Neural crest cell (in vitro differentiated cells): ENCODE measurements around the gene CEP95. TPM values are rescaled to one million over a fixed set of nuclear protein-coding genes. Genes with fewer than 3 reads are reported as not detected.

Experiments used
- DNase-seq: peaks from one replicate; pipeline ENCODE4 v3.0.0; 2021; ENCODE audit warnings: low read depth, mixed read lengths, low spot score
- H3K27ac Mint-ChIP-seq: one replicate; pipeline ENCODE4 v1.8.0; 2021; ENCODE audit warnings: mild to moderate bottlenecking, mixed read lengths; ENCODE audit not compliant: unreplicated experiment
- H3K27me3 Mint-ChIP-seq: 2 replicates; pipeline ENCODE4 v1.8.0; 2021; ENCODE audit warnings: low read depth, mild to moderate bottlenecking, mixed read lengths
- H3K36me3 Mint-ChIP-seq: 2 replicates; pipeline ENCODE4 v1.8.0; 2021; ENCODE audit warnings: low read depth, mild to moderate bottlenecking, mixed read lengths
- H3K4me1 Mint-ChIP-seq: 2 replicates; pipeline ENCODE4 v1.8.0; 2021; ENCODE audit warnings: mixed read lengths
- H3K4me3 Mint-ChIP-seq: one replicate; pipeline ENCODE4 v1.8.0; 2021; ENCODE audit warnings: mild to moderate bottlenecking, mixed read lengths
- H3K9me3 Mint-ChIP-seq: 2 replicates; pipeline ENCODE4 v1.8.0; 2021; ENCODE audit warnings: mixed read lengths
- CTCF ChIP-seq: fragments of 200-600 bp; sonication (generic); conservative IDR thresholded peaks from 2 replicates; pipeline ENCODE4 v1.5.0; 2021; ENCODE audit warnings: antibody characterized with exemption, mild to moderate bottlenecking
- total RNA-seq: library from RNA; stranded (reverse); gene quantifications from 2 replicates; pipeline ENCODE4 v1.2.1, GENCODE V29; 2021

CEP95 gene
- total RNA-seq, 1 donor from 2014 or later: 64.7 TPM

GRCh38 chr17:64500862-64501765 is 5.7 kb upstream of the CEP95 start:
- no peak for DNase-seq
- Mint-ChIP-seq H3K27me3 (peaks cover 38% of the 10 kb centered on the region), H3K4me1 (peaks cover 77% of the 10 kb centered on the region), H3K9me3 (no peaks in the 10 kb centered on the region), H3K4me3 (peak overlapping the region; percentile 100), H3K36me3 (peaks cover 54% of the 10 kb centered on the region), H3K27ac (no peak overlapping the region)
- no peak for TF ChIP-seq CTCF

- peaks cover 60% of the 10 kb centered on the region for H3K36me3 Mint-ChIP-seq
- peak overlapping the region; percentile 100 for H3K4me3 Mint-ChIP-seq
- no peak overlapping the region for H3K27ac Mint-ChIP-seq
- TF ChIP-seq CTCF: no peak
- peaks cover 71% of the 10 kb centered on the region for H3K4me1 Mint-ChIP-seq
- no peaks in the 10 kb centered on the region for H3K9me3 Mint-ChIP-seq
- DNase-seq: no peak
- H3K27me3 Mint-ChIP-seq: peaks cover 38% of the 10 kb centered on the region
These were observed 4.8 kb upstream of the CEP95 start for GRCh38 chr17:64502021-64502420.

GRCh38 chr17:64502809-64503208 is 4.0 kb upstream of the CEP95 start:
- peak overlapping the region; percentile 100 for H3K4me3 Mint-ChIP-seq
- H3K27me3 Mint-ChIP-seq: peaks cover 34% of the 10 kb centered on the region
- H3K36me3 Mint-ChIP-seq: peaks cover 63% of the 10 kb centered on the region
- H3K4me1 Mint-ChIP-seq: peaks cover 69% of the 10 kb centered on the region
- DNase-seq: no peak
- no peak for TF ChIP-seq CTCF
- no peaks in the 10 kb centered on the region for H3K9me3 Mint-ChIP-seq
- no peak overlapping the region for H3K27ac Mint-ChIP-seq

GRCh38 chr17:64503341-64503740 is 3.4 kb upstream of the CEP95 start:
- Mint-ChIP-seq H3K27me3 (peaks cover 34% of the 10 kb centered on the region), H3K4me3 (peak overlapping the region; percentile 100), H3K4me1 (peaks cover 68% of the 10 kb centered on the region), H3K36me3 (peaks cover 63% of the 10 kb centered on the region), H3K27ac (no peak overlapping the region), H3K9me3 (no peaks in the 10 kb centered on the region)
- DNase-seq: no peak
- no peak for TF ChIP-seq CTCF

GRCh38 chr17:64503821-64504768 is 2.7 kb upstream of the CEP95 start:
- peaks cover 63% of the 10 kb centered on the region for H3K36me3 Mint-ChIP-seq
- H3K27me3 Mint-ChIP-seq: peaks cover 34% of the 10 kb centered on the region
- no peak for TF ChIP-seq CTCF
- peak overlapping the region; percentile 99 for H3K27ac Mint-ChIP-seq
- peaks cover 68% of the 10 kb centered on the region for H3K4me1 Mint-ChIP-seq
- no peaks in the 10 kb centered on the region for H3K9me3 Mint-ChIP-seq
- peak overlapping the region; percentile 100 for H3K4me3 Mint-ChIP-seq
- no peak for DNase-seq
